ENCODE results near the gene DENND6A. TPM values are rescaled to one million over a fixed set of nuclear protein-coding genes. Genes with fewer than 3 reads are reported as not detected.

Gene DENND6A
- total RNA-seq, 4 donors from 2014 or later = 17.4 to 26.9 (median 18.8) TPM

DNA sequence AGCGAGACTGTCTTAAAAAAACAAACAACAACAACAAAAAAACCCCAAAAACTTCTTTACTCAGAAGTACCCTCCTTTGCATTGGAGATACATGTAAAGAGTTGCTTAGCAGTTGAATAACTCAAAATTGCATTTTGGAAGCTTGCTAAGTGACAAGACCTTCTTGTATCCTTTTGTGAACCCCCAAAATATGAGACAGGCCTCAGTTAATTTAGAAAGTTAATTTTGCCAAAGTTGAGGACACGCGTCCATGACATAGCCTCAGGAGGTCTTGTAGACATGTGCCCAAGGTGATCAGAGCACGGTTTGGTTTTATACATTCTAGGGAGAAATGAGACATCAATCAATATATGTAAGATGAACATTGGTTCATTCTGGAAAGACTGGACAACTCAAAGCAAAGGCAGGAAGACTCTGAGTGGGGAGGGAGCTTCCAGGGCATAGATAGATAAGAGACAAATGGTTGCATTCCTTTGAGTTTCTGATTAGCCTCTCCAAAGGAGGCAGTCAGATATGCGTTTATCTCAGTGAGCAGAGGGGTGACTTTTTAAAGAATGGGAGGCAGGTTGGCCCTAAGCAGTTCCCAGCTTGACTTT lies 94.0 kb downstream of the DENND6A start:
- no peaks in the 10 kb centered on the region for H3K36me3 ChIP-seq
- no peak for TF ChIP-seq POLR2AphosphoS5 (IDR thresholded peaks at IDR 0.05)
- TF ChIP-seq, protein P1, sequence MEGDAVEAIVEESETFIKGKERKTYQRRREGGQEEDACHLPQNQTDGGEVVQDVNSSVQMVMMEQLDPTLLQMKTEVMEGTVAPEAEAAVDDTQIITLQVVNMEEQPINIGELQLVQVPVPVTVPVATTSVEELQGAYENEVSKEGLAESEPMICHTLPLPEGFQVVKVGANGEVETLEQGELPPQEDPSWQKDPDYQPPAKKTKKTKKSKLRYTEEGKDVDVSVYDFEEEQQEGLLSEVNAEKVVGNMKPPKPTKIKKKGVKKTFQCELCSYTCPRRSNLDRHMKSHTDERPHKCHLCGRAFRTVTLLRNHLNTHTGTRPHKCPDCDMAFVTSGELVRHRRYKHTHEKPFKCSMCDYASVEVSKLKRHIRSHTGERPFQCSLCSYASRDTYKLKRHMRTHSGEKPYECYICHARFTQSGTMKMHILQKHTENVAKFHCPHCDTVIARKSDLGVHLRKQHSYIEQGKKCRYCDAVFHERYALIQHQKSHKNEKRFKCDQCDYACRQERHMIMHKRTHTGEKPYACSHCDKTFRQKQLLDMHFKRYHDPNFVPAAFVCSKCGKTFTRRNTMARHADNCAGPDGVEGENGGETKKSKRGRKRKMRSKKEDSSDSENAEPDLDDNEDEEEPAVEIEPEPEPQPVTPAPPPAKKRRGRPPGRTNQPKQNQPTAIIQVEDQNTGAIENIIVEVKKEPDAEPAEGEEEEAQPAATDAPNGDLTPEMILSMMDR (IDR thresholded peaks at IDR 0.05) = no peak
- no peaks in the 10 kb centered on the region for H3K9me3 ChIP-seq
- H3K27me3 ChIP-seq = no peaks in the 10 kb centered on the region
- peak overlapping the region; percentile 95 for H3K27ac ChIP-seq
- no peak for DNase-seq (ENCODE audit: low spot score in 2 of 2)
- peaks cover 39% of the 10 kb centered on the region for H3K4me1 ChIP-seq
- peak overlapping the region; percentile 86 for H3K4me3 ChIP-seq
- WGBS = 54% methylated on average over 5 of the region's 5 CpGs

DNA sequence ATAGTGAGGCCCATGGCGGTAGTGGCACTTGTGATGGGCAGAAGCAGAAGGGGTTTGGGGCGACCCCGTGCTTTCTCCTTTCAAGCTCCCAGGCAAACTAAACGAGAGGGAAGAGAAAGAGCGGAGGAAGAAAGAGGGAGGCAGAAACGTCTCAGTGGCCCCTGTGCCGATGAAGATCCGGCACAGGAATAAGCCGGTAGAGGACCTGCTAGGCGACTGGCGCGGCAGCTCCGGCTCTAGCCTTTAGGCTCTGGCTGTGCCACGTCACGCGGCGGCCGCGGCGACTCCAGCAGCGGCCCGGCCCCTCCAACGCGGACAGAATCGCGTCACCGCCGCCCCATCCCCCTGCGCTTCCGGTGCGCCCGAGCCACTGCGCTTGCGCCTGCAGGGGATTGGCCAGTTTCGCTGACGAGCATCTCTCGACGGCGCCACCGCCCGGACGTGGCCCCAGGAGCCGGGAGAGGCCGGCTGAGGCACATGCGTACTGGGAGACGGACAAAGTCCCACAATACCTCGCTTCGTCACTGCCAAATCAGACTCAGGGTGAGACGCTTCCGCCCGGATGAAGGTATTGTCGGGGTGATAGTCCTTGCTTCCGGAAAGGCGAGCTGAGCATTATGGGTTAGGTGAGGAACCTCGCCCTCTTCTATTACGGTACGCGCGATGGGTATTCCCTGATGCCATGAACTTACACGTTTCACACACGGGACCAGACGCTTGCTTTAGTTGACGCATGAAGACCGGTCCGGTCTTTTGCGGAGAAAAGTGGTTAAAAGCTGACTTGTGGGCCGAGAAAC lies 95.6 kb downstream of the DENND6A start, which contains the start of gene ARF4:
ARF4 (minus strand) TSS at position 218 of the 797 bp plus-strand sequence; CDS start at position 14, 204 bp downstream.
- Histone ChIP-seq H3K4me1 (peaks cover 53% of the 10 kb centered on the region), H3K27ac (peak within 1 kb of the TSS; percentile 95), H3K36me3 (no peaks in the 10 kb centered on the region), H3K9me3 (no peaks in the 10 kb centered on the region), H3K27me3 (no peaks in the 10 kb centered on the region), H3K4me3 (peak within 1 kb of the TSS; percentile 86)
- under 1% methylated on average over 57 of the region's 67 CpGs for WGBS
- DNase-seq (ENCODE audit: low spot score in 2 of 2) = peak; percentile 99 to 100
- TF ChIP-seq EP300 (IDR thresholded peaks at IDR 0.05) (no peak), POLR2A (IDR thresholded peaks at IDR 0.05) (peak; percentile 88 to 97), POLR2AphosphoS5 (IDR thresholded peaks at IDR 0.05) (peak; percentile 76 to 88 (median 77))
- TF ChIP-seq, protein P1 (IDR thresholded peaks at IDR 0.05) = peak in 1 of 2 donors; percentile 25

DNA sequence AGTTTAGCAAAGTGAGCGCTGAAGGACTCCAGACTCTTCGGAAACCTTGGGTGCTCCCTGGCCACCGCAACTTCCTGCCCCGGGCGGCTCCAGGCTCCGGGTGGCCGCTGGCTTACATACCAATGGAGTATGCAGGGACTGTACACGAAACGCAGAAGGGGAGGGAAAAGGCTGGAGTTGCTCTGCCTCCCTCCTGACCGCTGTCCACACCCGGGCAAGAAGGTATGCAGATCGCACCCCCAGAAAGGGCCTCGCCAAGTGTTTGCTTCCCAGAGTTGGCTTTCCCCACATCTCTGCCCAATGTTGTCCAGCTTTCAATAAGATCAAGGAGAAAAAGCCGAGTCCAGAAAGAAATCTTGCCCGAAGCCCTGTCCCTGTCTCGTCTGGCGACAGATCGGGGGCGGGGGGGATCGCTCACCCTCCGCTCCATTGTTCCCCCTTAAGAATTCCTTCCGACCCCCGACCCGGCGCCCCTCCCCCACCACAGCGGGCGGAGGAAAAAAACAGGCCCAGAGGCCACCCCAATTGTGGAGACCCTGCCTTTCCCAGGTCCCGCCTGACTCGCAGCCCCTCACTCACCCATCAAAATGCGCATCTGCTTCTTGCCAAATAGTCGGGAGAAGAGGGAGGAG lies 96.3 kb downstream of the DENND6A start:
- H3K9me3 ChIP-seq = no peaks in the 10 kb centered on the region
- H3K27me3 ChIP-seq = no peaks in the 10 kb centered on the region
- H3K36me3 ChIP-seq = no peaks in the 10 kb centered on the region
- peak overlapping the region; percentile 95 for H3K27ac ChIP-seq
- WGBS = 2% methylated on average over 30 of the region's 31 CpGs
- peak; percentile 92 to 93 for DNase-seq (ENCODE audit: low spot score in 2 of 2)
- peak overlapping the region; percentile 86 for H3K4me3 ChIP-seq
- TF ChIP-seq POLR2A (IDR thresholded peaks at IDR 0.05) (no peak), EP300 (IDR thresholded peaks at IDR 0.05) (no peak), POLR2AphosphoS5 (IDR thresholded peaks at IDR 0.05) (no peak)
- TF ChIP-seq, protein P1 (IDR thresholded peaks at IDR 0.05) = no peak
- H3K4me1 ChIP-seq = peaks cover 55% of the 10 kb centered on the region

DNA sequence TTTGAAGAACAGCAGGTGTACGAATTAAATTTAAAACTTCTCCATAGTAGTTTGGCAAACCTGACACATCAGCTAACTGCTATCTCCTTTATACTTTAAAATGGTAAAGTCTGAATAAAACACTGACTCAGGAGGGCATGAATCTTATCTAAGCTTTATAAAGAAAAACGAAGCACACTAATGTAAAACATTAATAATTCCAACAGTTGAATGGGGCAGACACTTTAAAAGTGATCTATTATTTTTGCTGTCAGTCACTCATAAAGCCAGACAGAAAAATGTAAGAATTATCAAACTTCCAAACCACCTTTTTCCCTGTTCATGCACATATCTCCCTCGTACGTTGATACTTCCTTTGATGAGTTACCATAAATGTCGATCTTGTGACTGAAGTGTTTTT lies 98.3 kb downstream of the DENND6A start:
- H3K36me3 ChIP-seq = no peaks in the 10 kb centered on the region
- H3K27me3 ChIP-seq = no peaks in the 10 kb centered on the region
- TF ChIP-seq, protein P1 (IDR thresholded peaks at IDR 0.05) = no peak
- TF ChIP-seq POLR2A (IDR thresholded peaks at IDR 0.05) = no peak
- no peak for TF ChIP-seq POLR2AphosphoS5 (IDR thresholded peaks at IDR 0.05)
- TF ChIP-seq EP300 (IDR thresholded peaks at IDR 0.05) = no peak
- H3K4me3 ChIP-seq = peak overlapping the region; percentile 86
- no peaks in the 10 kb centered on the region for H3K9me3 ChIP-seq
- no peak overlapping the region for H3K27ac ChIP-seq
- no peak for DNase-seq (ENCODE audit: low spot score in 2 of 2)
- peaks cover 58% of the 10 kb centered on the region for H3K4me1 ChIP-seq
- 37% methylated on average over 5 of the region's 5 CpGs for WGBS

DNA sequence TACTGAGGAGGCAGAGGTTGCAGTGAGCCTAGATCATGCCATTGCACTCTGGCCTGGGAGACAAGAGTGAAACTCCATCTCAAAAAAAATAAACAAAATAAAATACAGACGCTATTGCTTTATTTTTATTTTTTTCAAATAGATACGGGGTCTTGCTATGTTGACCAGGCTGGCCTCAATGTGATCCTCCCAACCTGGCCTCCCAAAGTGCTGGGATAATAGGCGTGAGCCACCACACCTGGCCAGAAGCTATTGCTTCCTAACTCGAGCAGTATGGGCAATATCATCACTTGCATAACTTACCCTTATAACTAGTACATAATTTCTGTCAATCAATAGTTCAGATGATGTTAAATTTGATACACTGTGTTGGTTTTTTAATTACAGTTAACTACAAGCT lies 98.7 kb downstream of the DENND6A start:
- Histone ChIP-seq H3K27ac (no peak overlapping the region), H3K4me3 (peak overlapping the region; percentile 86), H3K9me3 (no peaks in the 10 kb centered on the region), H3K27me3 (no peaks in the 10 kb centered on the region), H3K4me1 (peaks cover 55% of the 10 kb centered on the region), H3K36me3 (no peaks in the 10 kb centered on the region)
- no peak for DNase-seq (ENCODE audit: low spot score in 2 of 2)
- 58% methylated on average over 4 of the region's 4 CpGs for WGBS
- TF ChIP-seq POLR2AphosphoS5 (IDR thresholded peaks at IDR 0.05) (no peak), POLR2A (IDR thresholded peaks at IDR 0.05) (no peak), EP300 (IDR thresholded peaks at IDR 0.05) (no peak)
- TF ChIP-seq, protein P1 (IDR thresholded peaks at IDR 0.05) = no peak
